Hepatocyte (in vitro differentiated cells): ENCODE data around the gene ARL15. TPM values are rescaled to one million over a fixed set of nuclear protein-coding genes. Genes with fewer than 3 reads are reported as not detected.

Experiments
- DNase-seq: peaks from one replicate; pipeline ENCODE4 v3.0.0-alpha.2; 2016; ENCODE audit warnings: low spot score
- H2AFZ ChIP-seq: fragments of 200-600 bp; sonication (generic); 2 replicates; pipeline ENCODE4 v1.6.0; 2016; ENCODE audit warnings: antibody characterized with exemption, mild to moderate bottlenecking
- H3K27ac ChIP-seq: fragments of 200-600 bp; sonication (generic); 2 replicates; pipeline ENCODE4 v1.5.1; 2016; ENCODE audit warnings: mild to moderate bottlenecking
- H3K27me3 ChIP-seq: fragments of 200-600 bp; sonication (generic); 2 replicates; pipeline ENCODE4 v1.6.1; 2016
- H3K36me3 ChIP-seq: fragments of 200-600 bp; sonication (generic); replicated peaks from 2 replicates; pipeline ENCODE4 v1.5.1; 2016; ENCODE audit warnings: low read depth; ENCODE audit not compliant: insufficient read depth
- H3K4me1 ChIP-seq: fragments of 200-600 bp; sonication (generic); 2 replicates; pipeline ENCODE4 v1.5.1; 2016; ENCODE audit warnings: mild to moderate bottlenecking, moderate library complexity; ENCODE audit not compliant: insufficient read depth
- H3K4me2 ChIP-seq: fragments of 200-600 bp; sonication (generic); 2 replicates; pipeline ENCODE4 v1.6.0; 2016
- H3K4me3 ChIP-seq: fragments of 200-600 bp; sonication (generic); 2 replicates; pipeline ENCODE4 v1.5.1; 2016; ENCODE audit warnings: mild to moderate bottlenecking
- H3K79me2 ChIP-seq: fragments of 200-600 bp; sonication (generic); 2 replicates; pipeline ENCODE4 v1.6.0; 2017; ENCODE audit warnings: mild to moderate bottlenecking
- H3K9me2 ChIP-seq: fragments of 200-600 bp; sonication (generic); replicated peaks from 2 replicates; pipeline ENCODE4 v1.6.0; 2017; ENCODE audit warnings: mild to moderate bottlenecking; ENCODE audit not compliant: insufficient read depth
- H3K9me3 ChIP-seq: fragments of 200-600 bp; sonication (generic); 2 replicates; pipeline ENCODE4 v1.5.1; 2016; ENCODE audit warnings: low read depth, mild to moderate bottlenecking
- H4K20me1 ChIP-seq: fragments of 200-600 bp; sonication (generic); 2 replicates; pipeline ENCODE4 v1.6.0; 2016; ENCODE audit warnings: mild to moderate bottlenecking; ENCODE audit not compliant: insufficient read depth, poor library complexity, severe bottlenecking
- CTCF ChIP-seq: fragments of 200-600 bp; sonication (generic); IDR thresholded peaks from 2 replicates; pipeline ENCODE4 v1.5.1; 2016; ENCODE audit warnings: antibody characterized with exemption, mild to moderate bottlenecking; ENCODE audit not compliant: poor library complexity
- EZH2 ChIP-seq: fragments of 200-600 bp; sonication (generic); IDR thresholded peaks from 2 replicates; pipeline ENCODE4 v1.6.1; 2016; ENCODE audit warnings: antibody characterized with exemption, mild to moderate bottlenecking, borderline replicate concordance
- EZH2phosphoT487 ChIP-seq: fragments of 200-600 bp; sonication (generic); IDR thresholded peaks from one replicate; pipeline ENCODE4 v1.6.1; 2018; ENCODE audit warnings: antibody characterized with exemption, mild to moderate bottlenecking, low read depth, moderate library complexity; ENCODE audit not compliant: unreplicated experiment, severe bottlenecking
- WGBS: methylation state at CpG from one replicate; pipeline ENCODE4 v1.1.6; 2016; ENCODE audit warnings: low lambda C conversion rate; ENCODE audit errors: missing lambda C conversion rate; 5-methylcytosine and 5-hydroxymethylcytosine counted together
- polyA plus RNA-seq: library from polyadenylated mRNA; unstranded; fragments of >200 nt; fragmentation: Nextera tagmentation; extraction: Ambion mirVana; gene quantifications from 2 replicates; pipeline ENCODE4 v1.2.1, GENCODE V29; 2016
- total RNA-seq: library from RNA; depleted of rRNA; stranded (reverse); fragments of >200 nt; gene quantifications from 2 replicates; pipeline ENCODE4 v1.2.3, GENCODE V29; 2014

ARL15 gene
- total and polyA plus RNA-seq, 2 experiments from 2014 or later, result 13.3 to 66.3 TPM

- TF ChIP-seq EZH2 (no peak), CTCF (no peak), EZH2phosphoT487 (no peak)
- DNase-seq, result no peak
- Histone ChIP-seq H3K4me1 (no peaks in the 10 kb centered on the region), H3K36me3 (no peaks in the 10 kb centered on the region), H3K4me3 (no peak overlapping the region), H4K20me1 (no peaks in the 10 kb centered on the region), H3K9me3 (no peaks in the 10 kb centered on the region), H3K79me2 (no peaks in the 10 kb centered on the region), H3K27me3 (no peaks in the 10 kb centered on the region), H3K4me2 (no peak overlapping the region), H3K27ac (no peak overlapping the region), H2AFZ (no peak overlapping the region), H3K9me2 (no peaks in the 10 kb centered on the region)
- 74% methylated on average over 2 of the region's 2 CpGs for WGBS
Observed at GRCh38 chr5:53994148-53994547, 316.2 kb downstream of the ARL15 start.

GRCh38 chr5:53991942-53992341 lies 318.4 kb downstream of the ARL15 start:
- H3K27ac ChIP-seq, result no peak overlapping the region
- H3K27me3 ChIP-seq, result no peaks in the 10 kb centered on the region
- no peaks in the 10 kb centered on the region for H4K20me1 ChIP-seq
- TF ChIP-seq EZH2phosphoT487 (no peak), EZH2 (no peak), CTCF (no peak)
- H3K4me1 ChIP-seq, result no peaks in the 10 kb centered on the region
- no peak for DNase-seq
- H3K36me3 ChIP-seq, result no peaks in the 10 kb centered on the region
- H2AFZ ChIP-seq, result no peak overlapping the region
- H3K9me2 ChIP-seq, result no peaks in the 10 kb centered on the region
- H3K4me2 ChIP-seq, result no peak overlapping the region
- H3K4me3 ChIP-seq, result no peak overlapping the region
- no peaks in the 10 kb centered on the region for H3K9me3 ChIP-seq
- WGBS, result 95% methylated on average over 4 of the region's 4 CpGs
- no peaks in the 10 kb centered on the region for H3K79me2 ChIP-seq

- H3K4me2 ChIP-seq, result no peak overlapping the region
- H3K27me3 ChIP-seq, result no peaks in the 10 kb centered on the region
- H3K36me3 ChIP-seq, result no peaks in the 10 kb centered on the region
- no peaks in the 10 kb centered on the region for H3K9me3 ChIP-seq
- H3K9me2 ChIP-seq, result no peaks in the 10 kb centered on the region
- H3K4me3 ChIP-seq, result no peak overlapping the region
- no peaks in the 10 kb centered on the region for H4K20me1 ChIP-seq
- no peak overlapping the region for H3K27ac ChIP-seq
- DNase-seq, result no peak
- H3K4me1 ChIP-seq, result no peaks in the 10 kb centered on the region
- WGBS, result 85% methylated on average over 3 of the region's 3 CpGs
- TF ChIP-seq EZH2phosphoT487 (no peak), CTCF (no peak), EZH2 (no peak)
- H2AFZ ChIP-seq, result no peak overlapping the region
- no peaks in the 10 kb centered on the region for H3K79me2 ChIP-seq
Observed at GRCh38 chr5:53987101-53987500, 323.3 kb downstream of the ARL15 start.

GRCh38 chr5:53985796-53986195 lies 324.6 kb downstream of the ARL15 start:
- Histone ChIP-seq H3K9me2 (no peaks in the 10 kb centered on the region), H3K27ac (no peak overlapping the region), H3K4me1 (no peaks in the 10 kb centered on the region), H3K4me2 (no peak overlapping the region), H3K9me3 (no peaks in the 10 kb centered on the region), H2AFZ (no peak overlapping the region), H3K36me3 (no peaks in the 10 kb centered on the region), H3K4me3 (no peak overlapping the region), H4K20me1 (no peaks in the 10 kb centered on the region), H3K79me2 (no peaks in the 10 kb centered on the region), H3K27me3 (no peaks in the 10 kb centered on the region)
- DNase-seq, result no peak
- no peak for TF ChIP-seq EZH2phosphoT487
- no peak for TF ChIP-seq EZH2
- TF ChIP-seq CTCF, result no peak
- WGBS, result 96% methylated on average over 5 of the region's 5 CpGs
